Measurements from ENCODE around the gene GPR61.

DNA sequence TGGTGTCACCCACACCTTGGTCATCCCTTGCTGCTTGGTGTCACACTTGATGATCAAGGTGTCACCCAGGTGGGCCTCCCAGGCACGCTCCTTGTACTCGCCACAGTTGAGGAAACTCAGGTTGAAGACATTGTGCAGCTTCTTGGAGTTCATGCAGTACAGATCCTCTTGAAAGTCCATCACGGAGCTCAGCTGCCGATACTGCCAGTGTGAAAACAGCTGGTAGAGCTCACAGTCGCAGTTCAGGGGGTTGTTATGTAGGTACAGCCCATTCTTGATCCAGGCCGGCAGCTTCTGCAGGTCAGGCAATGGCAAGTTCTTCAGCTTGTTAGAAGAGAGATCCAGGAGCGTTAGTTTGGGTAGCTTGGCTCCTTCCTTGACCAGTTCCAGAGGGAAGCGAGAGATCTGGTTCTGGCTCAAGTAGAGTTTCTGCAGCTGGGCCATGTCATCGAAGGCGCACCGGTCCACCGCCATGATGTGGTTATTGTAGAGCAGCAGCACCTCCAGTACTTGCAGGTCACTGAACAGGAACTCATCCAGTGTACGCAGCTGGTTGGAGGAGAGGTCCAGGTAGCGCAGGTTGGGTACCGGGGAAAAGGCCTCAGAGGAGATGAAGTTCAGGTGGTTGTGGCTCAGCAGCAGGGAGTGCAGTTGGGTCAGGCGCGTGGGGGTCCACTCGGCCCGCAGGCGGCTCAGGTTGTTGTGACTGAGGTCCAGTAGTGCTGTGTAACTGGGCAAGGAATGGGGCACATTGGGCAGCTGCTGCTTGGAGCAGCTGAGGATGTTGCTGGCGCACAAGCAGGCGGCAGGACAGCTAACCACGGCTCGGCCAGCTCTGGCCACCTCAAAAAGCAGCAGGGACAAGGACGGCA is 31.4 kb upstream of the GPR61 start:
- TF ChIP-seq, protein P1, sequence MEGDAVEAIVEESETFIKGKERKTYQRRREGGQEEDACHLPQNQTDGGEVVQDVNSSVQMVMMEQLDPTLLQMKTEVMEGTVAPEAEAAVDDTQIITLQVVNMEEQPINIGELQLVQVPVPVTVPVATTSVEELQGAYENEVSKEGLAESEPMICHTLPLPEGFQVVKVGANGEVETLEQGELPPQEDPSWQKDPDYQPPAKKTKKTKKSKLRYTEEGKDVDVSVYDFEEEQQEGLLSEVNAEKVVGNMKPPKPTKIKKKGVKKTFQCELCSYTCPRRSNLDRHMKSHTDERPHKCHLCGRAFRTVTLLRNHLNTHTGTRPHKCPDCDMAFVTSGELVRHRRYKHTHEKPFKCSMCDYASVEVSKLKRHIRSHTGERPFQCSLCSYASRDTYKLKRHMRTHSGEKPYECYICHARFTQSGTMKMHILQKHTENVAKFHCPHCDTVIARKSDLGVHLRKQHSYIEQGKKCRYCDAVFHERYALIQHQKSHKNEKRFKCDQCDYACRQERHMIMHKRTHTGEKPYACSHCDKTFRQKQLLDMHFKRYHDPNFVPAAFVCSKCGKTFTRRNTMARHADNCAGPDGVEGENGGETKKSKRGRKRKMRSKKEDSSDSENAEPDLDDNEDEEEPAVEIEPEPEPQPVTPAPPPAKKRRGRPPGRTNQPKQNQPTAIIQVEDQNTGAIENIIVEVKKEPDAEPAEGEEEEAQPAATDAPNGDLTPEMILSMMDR (IDR thresholded peaks at IDR 0.05; ENCODE audit: low read length) = no peak
- no peak for TF ChIP-seq EZH2 (IDR thresholded peaks at IDR 0.05; ENCODE audit: borderline replicate concordance, low read length)
